Heart left ventricle (tissue), 16 donors: ENCODE data around the gene NXPH3. TPM values are rescaled to one million over a fixed set of nuclear protein-coding genes. Genes with fewer than 3 reads are reported as not detected.

Experiments used
- ATAC-seq, 4 donors: fragments of 200-7000 bp; cut with Tn5 transposase; one replicate each; pipeline ENCODE4 v1.9.1; 2020 to 2022; ENCODE audit warnings: moderate library complexity in 4 of 4, mild to moderate bottlenecking in 3 of 4, moderate number of reproducible peaks in 1 of 4
- DNase-seq, 5 donors: peaks; one replicate each; pipeline ENCODE4 v3.0.0-alpha.2; 2020
- H3K27ac ChIP-seq, 12 donors: fragments of 200-600 bp; sonication (generic) in 4 of 12; one replicate each; pipeline versions ENCODE4 v1.5.0 to v1.8.0; 2016 to 2022; ENCODE audit warnings: mild to moderate bottlenecking in 2 of 12
- H3K27me3 ChIP-seq, 9 donors: fragments of 200-600 bp; sonication (generic) in 2 of 9; one replicate each; pipeline versions ENCODE4 v1.5.1 to v1.8.0; 2016 to 2022; ENCODE audit warnings: mild to moderate bottlenecking in 3 of 9
- H3K36me3 ChIP-seq, 9 donors: fragments of 200-600 bp; sonication (generic) in 2 of 9; one replicate each; pipeline versions ENCODE4 v1.5.0 to v1.8.0; 2018 to 2022; ENCODE audit warnings: mild to moderate bottlenecking in 2 of 9
- H3K4me1 ChIP-seq, 12 donors: fragments of 200-600 bp; sonication (generic) in 4 of 12; one replicate each; pipeline versions ENCODE4 v1.5.0 to v1.8.0; 2016 to 2022; ENCODE audit warnings: mild to moderate bottlenecking in 3 of 12
- H3K4me3 ChIP-seq, 12 donors: fragments of 200-600 bp; sonication (generic) in 4 of 12; one replicate each; pipeline versions ENCODE4 v1.5.0 to v1.8.0; 2017 to 2022; ENCODE audit warnings: mild to moderate bottlenecking in 9 of 12, moderate library complexity in 4 of 12
- H3K9me3 ChIP-seq, 12 donors: fragments of 200-600 bp; sonication (generic) in 4 of 12; one replicate each; pipeline versions ENCODE4 v1.5.0 to v1.8.0; 2016 to 2022; ENCODE audit warnings: mild to moderate bottlenecking in 1 of 12
- CTCF ChIP-seq, 12 donors: fragments of 200-600 bp; sonication (generic) in 4 of 12; IDR thresholded peaks; one replicate each; pipeline versions ENCODE4 v1.5.0 to v1.8.0; 2018 to 2022; ENCODE audit warnings: antibody characterized with exemption in 12 of 12, mild to moderate bottlenecking in 5 of 12
- POLR2A ChIP-seq, 2 donors: fragments of 450-650 bp; IDR thresholded peaks; one replicate each; pipeline ENCODE4 v1.6.1; 2017; ENCODE audit warnings: antibody characterized with exemption in 2 of 2, mild to moderate bottlenecking in 2 of 2, moderate library complexity in 2 of 2
- WGBS, 4 donors: extraction: QIAGEN DNeasy Blood & Tissue Kit in 2 of 4; methylation state at CpG; one replicate each; pipeline versions ENCODE4 v1.1.5 to v1.1.7; 2013 to 2018; 5-methylcytosine and 5-hydroxymethylcytosine counted together
- intact Hi-C, 10 donors: fragments of 100-400 bp; cut with DNase I; formaldehyde crosslinking; loops; one replicate each; pipeline versions ENCODE4 v1.11.1 to v1.14.2; 2022
- polyA plus RNA-seq, 2 donors: library from polyadenylated mRNA; stranded (reverse); fragments of 200-250 nt; gene quantifications; one replicate each; pipeline ENCODE4 v1.2.3, GENCODE V29; 2013
- total RNA-seq, 9 donors: library from RNA; depleted of rRNA in 2 of 9; stranded (reverse); fragments of >200 nt in 2 of 9; fragmentation: NEBNext Ultra II Directional in 3 of 9; extraction: Animal tissue kit (Norgen Biotek cat#: 25700) in 3 of 9; gene quantifications; one replicate each; pipeline versions ENCODE4 v1.1.0 to v1.2.4, GENCODE V29; 2016 to 2023
- donor health status: ischemic (EF 13 %, LVEDD 7.1; RV severe dilation, severe dysfunction).
- donor health status: healthy with polysubstance abuse.
- donor health status: DM: no; HTN: yes; CAD: no.
- donor health status: DM: no; HTN: no; CAD: no.
- donor health status: ischemic (EF 25% LVEDD 6.9; RV normal size, moderate dysfunction).
- donor health status: ischemic (EF 25% LVEDD 5.7; RV mildly dilated, moderate dysfunction).
- donor health status: healthy.
- donor health status: DM: yes; HTN: yes; CAD: no.
- donor health status: ischemic (EF 35%, LVEDD 5.7; RV mildly dilated, moderate dysfunction).
- donor health status: nonischemic (EF 11% LVEDD 7.7; RV severe dilation, severe dysfunction).
- donor health status: DM: yes; HTN: yes; CAD: no.
- donor health status: PGD.
- donor health status: ischemic (EF 29% LVEDD 5.4; RV normal size, mild dysfunction).
- donor health status: nonischemic (EF 23%, LVEDD 6.1; RV moderate dilation, normal function).

Gene NXPH3
- total and polyA plus RNA-seq, 11 donors: 2.5 to 7.9 (median 4.5) TPM

- Histone ChIP-seq H3K4me1 (peaks cover 4 to 51% (median 23%) of the 10 kb centered on the region in 12 donors), H3K27ac (peak overlapping the region in 2 of 12 donors; percentile 71 to 89), H3K36me3 (no peaks in the 10 kb centered on the region), H3K4me3 (peak overlapping the region in 3 of 12 donors; percentile 74 to 92 (median 89)), H3K27me3 (peaks cover 0 to 27% (median 0%) of the 10 kb centered on the region in 9 donors), H3K9me3 (no peaks in the 10 kb centered on the region)
- DNase-seq (no peak), ATAC-seq (no peak)
- intact Hi-C loops: loop anchor here in 4 of 10 donors (5.0 to 10.0 kb wide), 5 partner anchors 34 to 507 kb away; partner anchors contain the start of gene KAT7 (in 1 of the 4)
- TF ChIP-seq CTCF (IDR thresholded peaks at IDR 0.05) (no peak), POLR2A (IDR thresholded peaks at IDR 0.05) (no peak)
- 57 to 73% (median 60%) methylated on average over 4 of the region's 4 CpGs for WGBS, 4 donors
Observed at GRCh38 chr17:49577963-49578362, 2.3 kb downstream of the NXPH3 start.

GRCh38 chr17:49578414-49578813 lies 2.7 kb downstream of the NXPH3 start:
- 88 to 95% (median 94%) methylated on average over 6 to 13 of the region's 13 CpGs for WGBS, 4 donors
- TF ChIP-seq POLR2A (IDR thresholded peaks at IDR 0.05): no peak
- TF ChIP-seq CTCF (IDR thresholded peaks at IDR 0.05): no peak
- intact Hi-C loops: loop anchor here in 4 of 10 donors (5.0 to 10.0 kb wide), 5 partner anchors 34 to 506 kb away; partner anchors contain the start of gene KAT7 (in 1 of the 4)
- Histone ChIP-seq H3K27ac (peak overlapping the region in 1 of 12 donors; percentile 89), H3K9me3 (no peaks in the 10 kb centered on the region), H3K4me1 (peaks cover 4 to 51% (median 23%) of the 10 kb centered on the region in 12 donors), H3K4me3 (no peak overlapping the region), H3K27me3 (peaks cover 0 to 27% (median 0%) of the 10 kb centered on the region in 9 donors), H3K36me3 (no peaks in the 10 kb centered on the region)
- no peak for DNase-seq
- ATAC-seq: no peak

GRCh38 chr17:49578952-49579500 lies 3.4 kb downstream of the NXPH3 start:
- no peak for DNase-seq
- no peaks in the 10 kb centered on the region for H3K9me3 ChIP-seq
- H3K27ac ChIP-seq: peak overlapping the region in 1 of 12 donors; percentile 89
- ATAC-seq: no peak
- peaks cover 0 to 27% (median 0%) of the 10 kb centered on the region in 9 donors for H3K27me3 ChIP-seq
- no peaks in the 10 kb centered on the region for H3K36me3 ChIP-seq
- intact Hi-C loops: loop anchor here in 4 of 10 donors (5.0 to 10.0 kb wide), 5 partner anchors 33 to 506 kb away; partner anchors contain the start of gene KAT7 (in 1 of the 4)
- H3K4me3 ChIP-seq: no peak overlapping the region
- WGBS, 4 donors: 89 to 91% (median 91%) methylated on average over 10 to 17 of the region's 17 CpGs
- TF ChIP-seq CTCF (IDR thresholded peaks at IDR 0.05) (no peak), POLR2A (IDR thresholded peaks at IDR 0.05) (no peak)
- H3K4me1 ChIP-seq: peaks cover under 1 to 47% (median 22%) of the 10 kb centered on the region in 12 donors

- WGBS, 4 donors: 90 to 94% (median 93%) methylated on average over 2 to 5 of the region's 5 CpGs
- peaks cover 0 to 27% (median 0%) of the 10 kb centered on the region in 9 donors for H3K27me3 ChIP-seq
- no peaks in the 10 kb centered on the region for H3K9me3 ChIP-seq
- H3K4me3 ChIP-seq: no peak overlapping the region
- TF ChIP-seq POLR2A (IDR thresholded peaks at IDR 0.05): no peak
- no peak for TF ChIP-seq CTCF (IDR thresholded peaks at IDR 0.05)
- DNase-seq: no peak
- ATAC-seq: no peak
- peaks cover 0 to 42% (median 22%) of the 10 kb centered on the region in 12 donors for H3K4me1 ChIP-seq
- no peaks in the 10 kb centered on the region for H3K36me3 ChIP-seq
- H3K27ac ChIP-seq: no peak overlapping the region
- intact Hi-C loops: loop anchor here in 4 of 10 donors (5.0 to 10.0 kb wide), 5 partner anchors 33 to 505 kb away; partner anchors contain the start of gene KAT7 (in 1 of the 4)
Observed at GRCh38 chr17:49579522-49579921, 3.9 kb downstream of the NXPH3 start.
